CD4-positive, alpha-beta T cell (primary cell): ENCODE data around the gene GFI1B. TPM values are rescaled to one million over a fixed set of nuclear protein-coding genes. Genes with fewer than 3 reads are reported as not detected.

Experiments used
- ATAC-seq: fragments of 200-7000 bp; cut with Tn5 transposase; one replicate; pipeline ENCODE4 v1.10.0; 2022; ENCODE audit warnings: mild to moderate bottlenecking; ENCODE audit not compliant: poor library complexity
- CTCF ChIA-PET: fragments of 350-600 bp; sonication (Branson Sonifier 250); formaldehyde crosslinking; loops from one replicate; lab custom pipeline; 2021; ENCODE audit warnings: antibody characterized with exemption, inconsistent platforms; lab: Charles Lee
- POLR2A ChIA-PET: fragments of 350-600 bp; sonication (Branson Sonifier 250); formaldehyde crosslinking; loops from one replicate; lab custom pipeline; 2021; ENCODE audit warnings: antibody characterized with exemption, inconsistent platforms; lab: Charles Lee
- DNase-seq, 14 experiments: peaks; one replicate each; pipeline ENCODE4 v3.0.0-alpha.2; 2013 to 2020; ENCODE audit warnings: mixed read lengths in 2 of 14
- H3K27ac ChIP-seq, 2 donors: one replicate each; pipeline versions ENCODE4 v1.5.1 to v1.7.0; 2013; ENCODE audit warnings: low read length in 2 of 2, low read depth in 1 of 2, mild to moderate bottlenecking in 1 of 2
- H3K27me3 ChIP-seq, 2 experiments: 1 replicate in 1 of 2; 2 replicates in 1 of 2; pipeline versions ENCODE4 v1.6.1 to v1.7.0; 2013; ENCODE audit warnings: low read length in 2 of 2, control low read depth in 1 of 2, mild to moderate bottlenecking in 1 of 2, moderate library complexity in 1 of 2; ENCODE audit not compliant: insufficient read depth in 2 of 2, control insufficient read depth in 1 of 2
- H3K36me3 ChIP-seq: one replicate; pipeline ENCODE4 v1.6.1; 2013; ENCODE audit warnings: low read length, control low read depth; ENCODE audit not compliant: insufficient read depth
- H3K4me1 ChIP-seq: one replicate; pipeline ENCODE4 v1.6.1; 2013; ENCODE audit warnings: low read length, control low read depth; ENCODE audit not compliant: insufficient read depth
- H3K4me3 ChIP-seq: one replicate; pipeline ENCODE4 v1.5.1; 2013; ENCODE audit warnings: mild to moderate bottlenecking, low read length, moderate library complexity
- H3K9me3 ChIP-seq, 2 experiments: 1 replicate in 1 of 2; 2 replicates in 1 of 2; pipeline versions ENCODE4 v1.6.1 to v1.7.0; 2013; ENCODE audit warnings: low read length in 2 of 2, mild to moderate bottlenecking in 2 of 2, control low read depth in 1 of 2, moderate library complexity in 1 of 2; ENCODE audit not compliant: control insufficient read depth in 1 of 2, insufficient read depth in 1 of 2
- H3K27ac Mint-ChIP-seq: one replicate; pipeline ENCODE4 v1.8.0; 2020; ENCODE audit warnings: mixed read lengths
- H3K27me3 Mint-ChIP-seq: one replicate; pipeline ENCODE4 v1.8.0; 2021; ENCODE audit warnings: mixed read lengths
- H3K36me3 Mint-ChIP-seq: one replicate; pipeline ENCODE4 v1.8.0; 2021; ENCODE audit warnings: low read depth, mixed read lengths
- H3K4me1 Mint-ChIP-seq: one replicate; pipeline ENCODE4 v1.8.0; 2021; ENCODE audit warnings: low read depth, mixed read lengths
- H3K4me3 Mint-ChIP-seq: one replicate; pipeline ENCODE4 v1.8.0; 2020; ENCODE audit warnings: mild to moderate bottlenecking, mixed read lengths
- H3K9me3 Mint-ChIP-seq: one replicate; pipeline ENCODE4 v1.8.0; 2020; ENCODE audit warnings: mixed read lengths
- CTCF ChIP-seq: fragments of 200-600 bp; IDR thresholded peaks from one replicate; pipeline ENCODE4 v1.8.0; 2022; ENCODE audit warnings: antibody characterized with exemption, mild to moderate bottlenecking
- intact Hi-C, 2 experiments: fragments of 100-400 bp; cut with DNase I in 1 of 2; cut with micrococcal nuclease in 1 of 2; formaldehyde crosslinking; loops; one replicate each; pipeline versions ENCODE4 v1.15.1 to v1.9.0; 2023 to 2025; cut with DNase I, micrococcal nuclease
- total RNA-seq, 174 experiments: library from RNA in 2 of 174; stranded (reverse) in 2 of 174; gene quantifications; one replicate each; pipeline ENCODE4 v1.2.3 and lab custom pipeline; 2021 to 2026

GFI1B gene
- total RNA-seq, 2 experiments from 2014 or later = 0.58 TPM; not detected in 1

GRCh38 chr9:132994410-132995120 is 16.1 kb downstream of the GFI1B start:
- no peaks in the 10 kb centered on the region for H3K36me3 Mint-ChIP-seq
- no peak overlapping the region for H3K27ac Mint-ChIP-seq
- Histone ChIP-seq H3K4me3 (no peak overlapping the region), H3K36me3 (no peaks in the 10 kb centered on the region), H3K27ac (no peak overlapping the region), H3K27me3 (peaks cover 21 to 23% of the 10 kb centered on the region in 2 experiments), H3K9me3 (peaks cover 0 to 7% of the 10 kb centered on the region in 2 experiments), H3K4me1 (peaks cover 7% of the 10 kb centered on the region)
- ChIA-PET CTCF (no interaction called here), POLR2A (no interaction called here)
- ATAC-seq = no peak
- TF ChIP-seq CTCF = no peak
- no peak for DNase-seq
- no peaks in the 10 kb centered on the region for H3K9me3 Mint-ChIP-seq
- H3K4me1 Mint-ChIP-seq = no peaks in the 10 kb centered on the region
- no peak overlapping the region for H3K4me3 Mint-ChIP-seq
- intact Hi-C loops = no loop called here
- peaks cover 52% of the 10 kb centered on the region for H3K27me3 Mint-ChIP-seq

GRCh38 chr9:132995121-132995420 is 16.6 kb downstream of the GFI1B start:
- H3K4me1 Mint-ChIP-seq = no peaks in the 10 kb centered on the region
- CTCF ChIA-PET = no interaction called here

GRCh38 chr9:132995879-132996278 is 17.4 kb downstream of the GFI1B start:
- H3K4me3 Mint-ChIP-seq = no peak overlapping the region
- Histone ChIP-seq H3K27me3 (peaks cover 25% of the 10 kb centered on the region in 2 experiments), H3K27ac (no peak overlapping the region), H3K4me3 (no peak overlapping the region), H3K9me3 (peaks cover 0 to 7% of the 10 kb centered on the region in 2 experiments), H3K36me3 (no peaks in the 10 kb centered on the region), H3K4me1 (peaks cover 7% of the 10 kb centered on the region)
- DNase-seq (no peak), ATAC-seq (no peak)
- H3K27ac Mint-ChIP-seq = no peak overlapping the region
- H3K4me1 Mint-ChIP-seq = no peaks in the 10 kb centered on the region
- H3K36me3 Mint-ChIP-seq = no peaks in the 10 kb centered on the region
- H3K9me3 Mint-ChIP-seq = no peaks in the 10 kb centered on the region
- intact Hi-C loops = no loop called here
- peaks cover 55% of the 10 kb centered on the region for H3K27me3 Mint-ChIP-seq
- CTCF ChIA-PET = no interaction called here
- POLR2A ChIA-PET = no interaction called here
- TF ChIP-seq CTCF = no peak

More at GRCh38 chr9:132995121-132995420, 16.6 kb downstream of the GFI1B start:
- POLR2A ChIA-PET = no interaction called here
- Mint-ChIP-seq H3K27ac (no peak overlapping the region), H3K27me3 (peaks cover 52% of the 10 kb centered on the region), H3K4me3 (no peak overlapping the region), H3K36me3 (no peaks in the 10 kb centered on the region), H3K9me3 (no peaks in the 10 kb centered on the region)
- Histone ChIP-seq H3K36me3 (no peaks in the 10 kb centered on the region), H3K9me3 (peaks cover 0 to 7% of the 10 kb centered on the region in 2 experiments), H3K4me1 (peaks cover 7% of the 10 kb centered on the region), H3K27me3 (peaks cover 23 to 25% of the 10 kb centered on the region in 2 experiments), H3K27ac (no peak overlapping the region), H3K4me3 (no peak overlapping the region)
- intact Hi-C loops = no loop called here
- TF ChIP-seq CTCF = no peak
- no peak for ATAC-seq
- DNase-seq = no peak
